HUES64 (cell line): ENCODE results near the gene CYFIP2.

ENCODE experiments used
- H3K27ac ChIP-seq: 2 replicates; pipeline ENCODE4 v1.7.0; 2013; ENCODE audit warnings: low read depth, low read length, inconsistent platforms
- H3K27me3 ChIP-seq: 2 replicates; pipeline ENCODE4 v1.6.1; 2013; ENCODE audit warnings: mild to moderate bottlenecking, low read length; ENCODE audit not compliant: insufficient read depth
- H3K36me3 ChIP-seq: 2 replicates; pipeline ENCODE4 v1.6.1; 2013; ENCODE audit warnings: mild to moderate bottlenecking, low read length; ENCODE audit not compliant: insufficient read depth
- H3K4me1 ChIP-seq: 2 replicates; pipeline ENCODE4 v1.6.1; 2013; ENCODE audit warnings: mild to moderate bottlenecking, low read length, moderate library complexity; ENCODE audit not compliant: insufficient read depth
- H3K4me3 ChIP-seq: 2 replicates; pipeline ENCODE4 v1.5.1; 2013; ENCODE audit warnings: mild to moderate bottlenecking, low read length, moderate library complexity
- H3K9ac ChIP-seq: 2 replicates; pipeline ENCODE4 v1.6.1; 2013; ENCODE audit warnings: mild to moderate bottlenecking, low read depth, low read length
- H3K9me3 ChIP-seq: 2 replicates; pipeline ENCODE4 v1.6.1; 2013; ENCODE audit warnings: low read depth, low read length; ENCODE audit not compliant: insufficient read depth
- WGBS: fragments of 150-250, 120-280 bp; methylation state at CpG from one replicate; pipeline ENCODE4 v1.1.7; 2013; ENCODE audit warnings: missing lambda C conversion rate; 5-methylcytosine and 5-hydroxymethylcytosine counted together

The CYFIP2 gene

GRCh38 chr5:157328277-157328912 is 62.5 kb downstream of the CYFIP2 start:
- H3K36me3 ChIP-seq = peaks cover 69% of the 10 kb centered on the region
- H3K27me3 ChIP-seq = no peaks in the 10 kb centered on the region
- peak overlapping the region; percentile 8; the same call in 1 of the 2 replicates for H3K4me3 ChIP-seq
- H3K27ac ChIP-seq = no peak overlapping the region
- WGBS = 34% methylated on average over 12 of the region's 12 CpGs
- H3K9me3 ChIP-seq = no peaks in the 10 kb centered on the region
- H3K4me1 ChIP-seq = no peaks in the 10 kb centered on the region
- H3K9ac ChIP-seq = no peak overlapping the region

DNA sequence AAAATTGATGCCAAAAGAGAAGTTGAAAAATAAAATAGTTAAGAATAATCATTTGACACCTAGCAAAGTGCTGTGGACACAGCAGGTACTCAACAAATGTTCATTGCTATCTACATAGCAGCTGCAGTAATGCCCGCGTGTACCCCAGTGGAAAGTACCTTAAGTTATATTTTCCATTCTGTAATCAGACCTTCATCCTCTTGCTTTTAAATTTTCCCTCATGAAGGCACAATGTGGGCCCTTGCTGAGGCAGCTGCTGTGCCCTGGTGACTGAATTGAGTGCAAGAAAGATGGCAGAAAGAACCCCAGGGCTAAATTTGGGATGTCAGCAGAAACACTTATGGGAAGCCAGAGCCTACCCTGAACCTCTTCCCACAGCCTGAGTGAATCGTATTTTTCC is 65.9 kb downstream of the CYFIP2 start:
- no peaks in the 10 kb centered on the region for H3K9me3 ChIP-seq
- H3K36me3 ChIP-seq = peaks cover 54% of the 10 kb centered on the region
- H3K27ac ChIP-seq = no peak overlapping the region

GRCh38 chr5:157335534-157336422 is 69.9 kb downstream of the CYFIP2 start:
- no peak overlapping the region for H3K9ac ChIP-seq
- WGBS = 90% methylated on average over 7 of the region's 8 CpGs
- H3K9me3 ChIP-seq = no peaks in the 10 kb centered on the region
- H3K4me3 ChIP-seq = no peak overlapping the region
- no peak overlapping the region for H3K27ac ChIP-seq
- no peaks in the 10 kb centered on the region for H3K27me3 ChIP-seq
- peaks cover 45% of the 10 kb centered on the region for H3K36me3 ChIP-seq
- H3K4me1 ChIP-seq = no peaks in the 10 kb centered on the region

More for the DNA sequence above, 65.9 kb downstream of the CYFIP2 start:
- 91% methylated on average over 3 of the region's 3 CpGs for WGBS
- no peaks in the 10 kb centered on the region for H3K27me3 ChIP-seq
- H3K4me3 ChIP-seq = no peak overlapping the region
- no peak overlapping the region for H3K9ac ChIP-seq
- no peaks in the 10 kb centered on the region for H3K4me1 ChIP-seq

DNA sequence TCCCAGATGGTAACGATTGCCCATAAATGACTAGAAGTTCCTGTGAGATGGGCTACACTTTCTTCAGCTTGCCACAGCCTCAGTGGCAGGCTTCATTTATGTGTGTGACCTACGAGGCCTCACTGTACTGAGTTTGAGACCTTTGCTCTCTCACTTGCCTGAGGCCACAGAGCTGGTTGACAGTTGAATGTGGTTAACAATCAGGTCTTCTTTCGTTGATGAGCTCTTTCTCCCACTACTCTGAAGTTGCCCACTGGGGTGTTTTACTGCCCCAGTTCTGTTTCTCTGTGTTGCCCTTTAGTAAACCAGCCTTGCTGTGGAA is 70.5 kb downstream of the CYFIP2 start:
- no peak overlapping the region for H3K4me3 ChIP-seq
- H3K36me3 ChIP-seq = peaks cover 43% of the 10 kb centered on the region
- no peaks in the 10 kb centered on the region for H3K27me3 ChIP-seq
- H3K9ac ChIP-seq = no peak overlapping the region
- no peaks in the 10 kb centered on the region for H3K9me3 ChIP-seq
- H3K27ac ChIP-seq = no peak overlapping the region
- WGBS = 87% methylated on average over 3 of the region's 3 CpGs
- H3K4me1 ChIP-seq = no peaks in the 10 kb centered on the region

DNA sequence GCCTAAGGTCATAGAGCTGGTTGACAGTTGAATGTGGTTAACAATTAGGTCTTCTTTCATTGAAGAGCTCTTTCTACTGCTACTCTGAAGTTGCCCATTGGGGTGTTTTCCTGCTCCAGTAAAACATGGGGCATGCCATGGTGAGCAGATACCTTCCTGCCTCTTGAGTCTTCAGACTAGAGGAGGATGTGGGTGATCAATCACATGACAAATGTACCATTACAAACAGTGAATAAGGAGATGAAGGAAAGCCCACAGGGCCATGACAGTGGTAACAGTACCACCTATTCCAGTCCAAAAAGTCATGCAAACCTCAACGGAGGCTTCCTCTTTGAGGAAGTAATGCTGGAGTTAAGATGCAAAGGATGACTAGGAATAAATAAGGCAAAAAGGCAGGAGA is 73.5 kb downstream of the CYFIP2 start:
- peaks cover 32% of the 10 kb centered on the region for H3K36me3 ChIP-seq
- 97% methylated on average over 1 of the region's 1 CpG for WGBS
- no peaks in the 10 kb centered on the region for H3K9me3 ChIP-seq

DNA sequence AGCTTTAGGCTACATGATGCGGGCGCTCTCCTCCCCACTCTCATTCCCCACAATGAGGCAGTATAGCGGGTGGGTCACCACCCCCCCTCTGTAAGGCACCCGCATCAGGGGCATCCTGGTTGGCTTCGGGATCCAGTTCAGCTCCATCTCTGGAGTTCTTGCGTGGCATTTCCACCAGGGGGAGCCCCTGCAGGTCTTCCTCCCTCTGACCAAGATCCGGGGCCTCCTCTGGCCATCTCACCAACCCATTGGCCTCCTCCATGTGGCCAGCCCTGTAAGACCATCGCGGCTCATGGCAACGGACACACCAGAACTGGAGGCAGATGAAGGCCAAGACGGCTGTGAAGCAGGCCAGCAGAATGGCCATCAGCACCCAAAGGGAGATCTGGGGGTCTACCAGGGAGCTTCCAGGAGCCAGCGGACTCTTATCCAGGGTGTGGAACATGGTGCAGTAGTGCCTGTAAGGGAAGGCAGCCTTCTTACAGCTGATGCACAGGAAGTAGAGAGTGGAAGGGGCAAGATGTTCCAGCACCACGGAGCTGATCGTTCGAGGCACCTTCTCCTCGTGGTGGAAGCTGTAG is 77.0 kb downstream of the CYFIP2 start:
- no peaks in the 10 kb centered on the region for H3K4me1 ChIP-seq
- no peak overlapping the region for H3K27ac ChIP-seq
- H3K27me3 ChIP-seq = no peaks in the 10 kb centered on the region
- no peak overlapping the region for H3K4me3 ChIP-seq
- H3K9ac ChIP-seq = no peak overlapping the region
- no peaks in the 10 kb centered on the region for H3K9me3 ChIP-seq
- WGBS = 91% methylated on average over 16 of the region's 16 CpGs
- peaks cover 30% of the 10 kb centered on the region for H3K36me3 ChIP-seq

More for the DNA sequence above, 73.5 kb downstream of the CYFIP2 start:
- H3K27ac ChIP-seq = no peak overlapping the region
- no peaks in the 10 kb centered on the region for H3K27me3 ChIP-seq
- no peak overlapping the region for H3K4me3 ChIP-seq
- no peaks in the 10 kb centered on the region for H3K4me1 ChIP-seq
- H3K9ac ChIP-seq = no peak overlapping the region

DNA sequence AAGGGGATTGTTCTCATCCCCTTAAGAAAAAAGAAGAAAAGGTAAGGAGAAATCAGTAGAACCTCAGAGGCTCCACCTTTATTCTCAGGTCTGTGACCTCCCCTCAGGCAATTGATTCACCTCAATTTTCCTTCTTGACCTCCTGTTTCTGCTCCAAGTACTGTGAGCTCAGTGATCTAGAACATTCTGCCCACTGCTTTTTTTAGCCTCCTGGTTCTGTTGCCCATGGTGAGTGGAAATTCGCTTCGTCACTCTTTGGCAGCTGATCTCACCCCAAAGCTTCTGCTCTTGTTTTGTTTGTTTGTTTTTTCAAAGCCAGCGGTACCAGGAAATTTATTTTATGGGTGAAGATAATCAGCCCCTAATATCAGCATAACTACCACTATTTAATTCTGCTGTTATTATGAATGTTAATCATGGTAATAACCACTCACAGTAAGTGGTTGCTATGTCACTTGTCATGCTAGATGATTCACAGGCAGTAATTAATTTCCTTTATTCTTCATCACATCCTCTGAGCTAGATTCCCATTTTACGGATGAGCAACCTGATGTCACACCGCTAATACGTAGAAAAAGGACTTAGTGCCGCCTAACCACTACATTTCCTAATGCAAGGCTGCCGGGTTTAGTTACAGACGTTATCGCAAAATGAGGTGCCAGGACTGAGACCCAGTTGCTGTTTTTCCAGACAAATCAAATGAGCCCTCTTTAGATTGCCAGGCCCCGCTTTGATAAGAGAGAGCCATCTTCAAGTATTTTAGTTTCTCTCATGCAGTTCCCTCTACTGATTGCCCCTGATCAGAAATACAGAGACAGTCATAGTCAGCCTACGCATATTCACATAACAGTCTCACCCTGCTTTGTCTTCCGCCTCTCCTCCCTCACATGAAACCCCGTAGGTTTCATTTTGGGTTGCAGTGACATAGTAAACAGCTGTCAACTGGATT is 78.2 kb downstream of the CYFIP2 start:
- no peak overlapping the region for H3K27ac ChIP-seq
- H3K9ac ChIP-seq = no peak overlapping the region
- H3K36me3 ChIP-seq = peaks cover 30% of the 10 kb centered on the region
- H3K9me3 ChIP-seq = no peaks in the 10 kb centered on the region
- H3K4me3 ChIP-seq = no peak overlapping the region
- H3K27me3 ChIP-seq = no peaks in the 10 kb centered on the region
- H3K4me1 ChIP-seq = no peaks in the 10 kb centered on the region
- WGBS = 96% methylated on average over 13 of the region's 14 CpGs

DNA sequence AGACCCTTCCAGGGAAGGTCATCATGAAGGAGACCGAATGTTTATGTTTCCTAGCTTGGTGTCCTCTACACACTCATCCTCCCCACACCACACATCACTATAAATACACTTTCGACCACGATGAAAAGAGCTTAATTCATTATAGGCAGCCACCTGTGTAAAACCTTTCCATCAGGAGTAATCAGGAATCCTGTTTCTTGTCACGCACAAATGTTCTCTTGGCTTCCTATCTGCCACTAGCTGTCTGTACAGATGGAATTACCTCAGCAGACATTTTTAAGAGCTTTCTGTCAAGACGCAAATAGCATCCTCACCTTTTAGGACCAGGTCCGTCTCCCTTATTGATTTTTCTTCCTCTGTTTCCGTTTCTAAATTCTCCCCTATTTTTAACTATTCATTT is 79.1 kb downstream of the CYFIP2 start:
- H3K4me3 ChIP-seq = no peak overlapping the region
- H3K36me3 ChIP-seq = peaks cover 27% of the 10 kb centered on the region
- H3K9me3 ChIP-seq = no peaks in the 10 kb centered on the region
- H3K9ac ChIP-seq = no peak overlapping the region
- 92% methylated on average over 7 of the region's 7 CpGs for WGBS
- H3K4me1 ChIP-seq = no peaks in the 10 kb centered on the region
- H3K27ac ChIP-seq = no peak overlapping the region
- no peaks in the 10 kb centered on the region for H3K27me3 ChIP-seq

GRCh38 chr5:157345485-157345884 is 79.6 kb downstream of the CYFIP2 start:
- Histone ChIP-seq H3K4me3 (no peak overlapping the region), H3K36me3 (peaks cover 25% of the 10 kb centered on the region), H3K9ac (no peak overlapping the region), H3K27me3 (no peaks in the 10 kb centered on the region), H3K27ac (no peak overlapping the region), H3K9me3 (no peaks in the 10 kb centered on the region), H3K4me1 (no peaks in the 10 kb centered on the region)
- WGBS = 94% methylated on average over 6 of the region's 6 CpGs

- Histone ChIP-seq H3K4me1 (no peaks in the 10 kb centered on the region), H3K27me3 (no peaks in the 10 kb centered on the region), H3K9ac (no peak overlapping the region), H3K9me3 (no peaks in the 10 kb centered on the region), H3K36me3 (peaks cover 15% of the 10 kb centered on the region), H3K4me3 (no peak overlapping the region), H3K27ac (no peak overlapping the region)
- 93% methylated on average over 15 of the region's 15 CpGs for WGBS
These were observed 81.6 kb downstream of the CYFIP2 start for GRCh38 chr5:157347301-157348048.
